Measurements from ENCODE around the gene RAPH1. TPM values are rescaled to one million over a fixed set of nuclear protein-coding genes. Genes with fewer than 3 reads are reported as not detected.
A peak's percentile ranks its signal among the peaks of the same experiment; 100 is the strongest.

Gene RAPH1
- 37.0 and 38.6 TPM in 2 replicates for total RNA-seq
- long read RNA-seq, partial matches to known transcripts, result 0 of 12 reads
- long read RNA-seq, other reads (novel, unspliced or antisense), result 12 of 12 reads

GRCh38 chr2:203535078-203535783 lies at the start of gene RAPH1:
RAPH1 (minus strand) TSS chr2:203535301; CDS start chr2:203495353, 39,948 bp downstream.
- no peak for TF ChIP-seq CTCF (IDR thresholded peaks at IDR 0.05)
- peak; percentile 93 for DNase-seq (ENCODE audit: extremely low spot score, unreplicated experiment)

GRCh38 chr2:203584784-203585183 lies 49.7 kb upstream of the RAPH1 start:
- no peak for TF ChIP-seq CTCF (IDR thresholded peaks at IDR 0.05)
- Mint-ChIP-seq H3K36me3 (ENCODE audit: unreplicated experiment) (no peaks in the 10 kb centered on the region), H3K9me3 (ENCODE audit: unreplicated experiment) (no peaks in the 10 kb centered on the region), H3K4me3 (ENCODE audit: unreplicated experiment) (no peak overlapping the region), H3K4me1 (ENCODE audit: unreplicated experiment) (peaks cover 20% of the 10 kb centered on the region), H3K27ac (ENCODE audit: unreplicated experiment) (no peak overlapping the region), H3K27me3 (ENCODE audit: unreplicated experiment) (no peaks in the 10 kb centered on the region)
- DNase-seq (ENCODE audit: extremely low spot score, unreplicated experiment), result no peak

More at GRCh38 chr2:203535078-203535783, at the start of gene RAPH1:
- Mint-ChIP-seq H3K4me1 (ENCODE audit: unreplicated experiment) (peaks cover 32% of the 10 kb centered on the region), H3K27me3 (ENCODE audit: unreplicated experiment) (no peaks in the 10 kb centered on the region), H3K4me3 (ENCODE audit: unreplicated experiment) (peak within 1 kb of the TSS; percentile 91), H3K9me3 (ENCODE audit: unreplicated experiment) (peaks cover 8% of the 10 kb centered on the region), H3K27ac (ENCODE audit: unreplicated experiment) (peak within 1 kb of the TSS; percentile 92), H3K36me3 (ENCODE audit: unreplicated experiment) (no peaks in the 10 kb centered on the region)

- Mint-ChIP-seq H3K4me1 (ENCODE audit: unreplicated experiment) (peaks cover 20% of the 10 kb centered on the region), H3K36me3 (ENCODE audit: unreplicated experiment) (no peaks in the 10 kb centered on the region), H3K27me3 (ENCODE audit: unreplicated experiment) (no peaks in the 10 kb centered on the region), H3K9me3 (ENCODE audit: unreplicated experiment) (no peaks in the 10 kb centered on the region), H3K4me3 (ENCODE audit: unreplicated experiment) (no peak overlapping the region), H3K27ac (ENCODE audit: unreplicated experiment) (no peak overlapping the region)
- no peak for TF ChIP-seq CTCF (IDR thresholded peaks at IDR 0.05)
- DNase-seq (ENCODE audit: extremely low spot score, unreplicated experiment), result no peak
Measured at GRCh38 chr2:203583701-203584100, 48.6 kb upstream of the RAPH1 start.

- Mint-ChIP-seq H3K4me3 (ENCODE audit: unreplicated experiment) (no peak overlapping the region), H3K9me3 (ENCODE audit: unreplicated experiment) (no peaks in the 10 kb centered on the region), H3K36me3 (ENCODE audit: unreplicated experiment) (no peaks in the 10 kb centered on the region), H3K4me1 (ENCODE audit: unreplicated experiment) (peaks cover 20% of the 10 kb centered on the region), H3K27ac (ENCODE audit: unreplicated experiment) (no peak overlapping the region), H3K27me3 (ENCODE audit: unreplicated experiment) (no peaks in the 10 kb centered on the region)
- DNase-seq (ENCODE audit: extremely low spot score, unreplicated experiment), result no peak
- TF ChIP-seq CTCF (IDR thresholded peaks at IDR 0.05), result no peak
Measured at GRCh38 chr2:203583084-203583695, 48.1 kb upstream of the RAPH1 start.

- Mint-ChIP-seq H3K4me3 (ENCODE audit: unreplicated experiment) (no peak overlapping the region), H3K27ac (ENCODE audit: unreplicated experiment) (peak overlapping the region; percentile 45), H3K27me3 (ENCODE audit: unreplicated experiment) (no peaks in the 10 kb centered on the region), H3K36me3 (ENCODE audit: unreplicated experiment) (no peaks in the 10 kb centered on the region), H3K9me3 (ENCODE audit: unreplicated experiment) (no peaks in the 10 kb centered on the region), H3K4me1 (ENCODE audit: unreplicated experiment) (peaks cover 20% of the 10 kb centered on the region)
- TF ChIP-seq CTCF (IDR thresholded peaks at IDR 0.05), result no peak
- DNase-seq (ENCODE audit: extremely low spot score, unreplicated experiment), result no peak
Measured at GRCh38 chr2:203582468-203582867, 47.4 kb upstream of the RAPH1 start.

Data from osteocyte (in vitro differentiated cells).